ENCODE data around the gene WSCD1.

DNA sequence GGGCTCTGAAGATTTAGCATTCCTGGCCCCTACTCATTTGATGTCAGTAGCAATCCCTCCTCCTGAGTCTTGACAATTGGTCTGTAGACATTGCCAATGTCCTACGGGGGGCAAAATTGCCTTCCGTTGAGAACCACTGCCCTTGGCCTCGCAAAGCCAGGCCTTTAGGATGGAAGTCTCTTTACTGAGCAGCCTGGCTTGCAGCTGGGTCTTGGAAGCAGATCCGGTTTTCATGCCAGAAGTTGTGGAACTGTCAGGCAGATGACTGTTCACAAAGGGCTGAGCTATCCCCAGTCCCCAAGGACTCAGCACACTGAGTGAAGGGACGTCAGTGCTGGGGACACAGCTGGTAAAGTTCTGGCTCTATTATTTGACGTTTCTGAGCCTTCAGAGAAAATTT is 83.2 kb downstream of the WSCD1 start:
- TF ChIP-seq, protein P1, sequence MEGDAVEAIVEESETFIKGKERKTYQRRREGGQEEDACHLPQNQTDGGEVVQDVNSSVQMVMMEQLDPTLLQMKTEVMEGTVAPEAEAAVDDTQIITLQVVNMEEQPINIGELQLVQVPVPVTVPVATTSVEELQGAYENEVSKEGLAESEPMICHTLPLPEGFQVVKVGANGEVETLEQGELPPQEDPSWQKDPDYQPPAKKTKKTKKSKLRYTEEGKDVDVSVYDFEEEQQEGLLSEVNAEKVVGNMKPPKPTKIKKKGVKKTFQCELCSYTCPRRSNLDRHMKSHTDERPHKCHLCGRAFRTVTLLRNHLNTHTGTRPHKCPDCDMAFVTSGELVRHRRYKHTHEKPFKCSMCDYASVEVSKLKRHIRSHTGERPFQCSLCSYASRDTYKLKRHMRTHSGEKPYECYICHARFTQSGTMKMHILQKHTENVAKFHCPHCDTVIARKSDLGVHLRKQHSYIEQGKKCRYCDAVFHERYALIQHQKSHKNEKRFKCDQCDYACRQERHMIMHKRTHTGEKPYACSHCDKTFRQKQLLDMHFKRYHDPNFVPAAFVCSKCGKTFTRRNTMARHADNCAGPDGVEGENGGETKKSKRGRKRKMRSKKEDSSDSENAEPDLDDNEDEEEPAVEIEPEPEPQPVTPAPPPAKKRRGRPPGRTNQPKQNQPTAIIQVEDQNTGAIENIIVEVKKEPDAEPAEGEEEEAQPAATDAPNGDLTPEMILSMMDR (IDR thresholded peaks at IDR 0.05; ENCODE audit: borderline replicate concordance, extremely low read depth, low read length, poor library complexity, severe bottlenecking) = no peak
- no peak for TF ChIP-seq EZH2 (IDR thresholded peaks at IDR 0.05; ENCODE audit: borderline replicate concordance, low read depth, low read length, severe bottlenecking)
